Mesendoderm (in vitro differentiated cells): ENCODE data around the gene RUSF1. TPM values are rescaled to one million over a fixed set of nuclear protein-coding genes. Genes with fewer than 3 reads are reported as not detected.
"Not testable (repeated sequence)": the region's sequence is repeated elsewhere in the genome, so short reads cannot be mapped to it uniquely, and the experiment has no call there.

Source experiments
- DNase-seq: peaks from one replicate; pipeline ENCODE4 v3.0.0; 2013
- H2AK5ac ChIP-seq: 2 replicates; pipeline ENCODE4 v1.6.1; 2013; ENCODE audit warnings: low read length, inconsistent platforms
- H2BK120ac ChIP-seq: 2 replicates; pipeline ENCODE4 v1.6.1; 2013; ENCODE audit warnings: low read depth, mild to moderate bottlenecking, low read length, moderate library complexity, mixed read lengths
- H2BK15ac ChIP-seq: replicated peaks from 2 replicates; pipeline ENCODE4 v1.6.1; 2013; ENCODE audit warnings: low read depth, mild to moderate bottlenecking, moderate library complexity
- H2BK5ac ChIP-seq: 2 replicates; pipeline ENCODE4 v1.6.1; 2013; ENCODE audit warnings: low read length, inconsistent platforms
- H3K18ac ChIP-seq: 2 replicates; pipeline ENCODE4 v1.6.1; 2013; ENCODE audit warnings: mild to moderate bottlenecking, low read length, mixed read lengths
- H3K23ac ChIP-seq: one replicate; pipeline ENCODE4 v1.6.1; 2013; ENCODE audit warnings: low read length
- H3K27ac ChIP-seq: 2 replicates; pipeline ENCODE4 v1.5.1; 2013; ENCODE audit warnings: low read depth, mild to moderate bottlenecking, inconsistent platforms, low read length, moderate library complexity
- H3K27me3 ChIP-seq: 2 replicates; pipeline ENCODE4 v1.6.1; 2013; ENCODE audit warnings: low read length, control low read depth, mild to moderate bottlenecking, inconsistent platforms; ENCODE audit not compliant: insufficient read depth, poor library complexity
- H3K36me3 ChIP-seq: 2 replicates; pipeline ENCODE4 v1.6.1; 2013; ENCODE audit warnings: low read length, inconsistent platforms; ENCODE audit not compliant: control insufficient read depth, insufficient read depth
- H3K4ac ChIP-seq: one replicate; pipeline ENCODE4 v1.6.1; 2013; ENCODE audit warnings: low read depth, mild to moderate bottlenecking, low read length, moderate library complexity
- H3K4me1 ChIP-seq: 2 replicates; pipeline ENCODE4 v1.6.1; 2013; ENCODE audit warnings: low read depth, low read length, inconsistent platforms; ENCODE audit not compliant: control insufficient read depth
- H3K4me2 ChIP-seq: 2 replicates; pipeline ENCODE4 v1.6.1; 2013; ENCODE audit warnings: low read length
- H3K4me3 ChIP-seq: 2 replicates; pipeline ENCODE4 v1.5.1; 2013; ENCODE audit warnings: mild to moderate bottlenecking, low read length
- H3K56ac ChIP-seq: one replicate; pipeline ENCODE4 v1.6.1; 2013; ENCODE audit warnings: low read length
- H3K79me1 ChIP-seq: 2 replicates; pipeline ENCODE4 v1.6.1; 2013; ENCODE audit warnings: low read length, inconsistent platforms
- H3K79me2 ChIP-seq: 2 replicates; pipeline ENCODE4 v1.6.1; 2013; ENCODE audit warnings: mild to moderate bottlenecking, low read length; ENCODE audit not compliant: control insufficient read depth, insufficient read depth
- H3K9ac ChIP-seq: 2 replicates; pipeline ENCODE4 v1.6.1; 2013; ENCODE audit warnings: low read length, inconsistent platforms
- H4K5ac ChIP-seq: one replicate; pipeline ENCODE4 v1.6.1; 2013; ENCODE audit warnings: low read length
- H4K8ac ChIP-seq: one replicate; pipeline ENCODE4 v1.6.1; 2013; ENCODE audit warnings: low read depth, mild to moderate bottlenecking, control low read depth, low read length, moderate library complexity
- WGBS: extraction: QIAGEN DNeasy Blood & Tissue Kit; methylation state at CpG from one replicate; pipeline ENCODE4 v1.1.7; 2013; ENCODE audit warnings: low lambda C conversion rate, missing lambda C conversion rate; ENCODE audit not compliant: insufficient coverage; ENCODE audit errors: extremely low coverage; 5-methylcytosine and 5-hydroxymethylcytosine counted together
- polyA plus RNA-seq, 2 experiments: library from polyadenylated mRNA; stranded (reverse); fragments of 200-250 nt; gene quantifications; one replicate each; pipeline ENCODE4 v1.2.3, GENCODE V29; 2013

Gene RUSF1
- 12.4 TPM for polyA plus RNA-seq (2013, experiment 1 of 2)
- 12.2 TPM for polyA plus RNA-seq (2013, experiment 2 of 2)

GRCh38 chr16:31507929-31508705 is at the start of gene RUSF1:
TSS of gene RUSF1 (minus strand) at chr16:31508391. CDS start at chr16:31508373, 18 bp downstream.
- H2BK120ac ChIP-seq, result no peak within 1 kb of the TSS
- peak; percentile 96 for DNase-seq
- no peaks in the 10 kb centered on the region for H3K27me3 ChIP-seq
- WGBS, result no CpG with 5 or more reads among the region's 65 CpGs
- no peak within 1 kb of the TSS for H3K23ac ChIP-seq
- H3K79me1 ChIP-seq, result peaks cover 4% of the 10 kb centered on the region
- no peak within 1 kb of the TSS for H2BK15ac ChIP-seq
- H3K18ac ChIP-seq, result peak within 1 kb of the TSS; percentile 94
- no peak within 1 kb of the TSS for H2BK5ac ChIP-seq
- peak within 1 kb of the TSS; percentile 55 for H3K27ac ChIP-seq
- peak within 1 kb of the TSS; percentile 92 for H3K9ac ChIP-seq
- peak within 1 kb of the TSS; percentile 67 for H3K4me3 ChIP-seq
- no peaks in the 10 kb centered on the region for H3K79me2 ChIP-seq
- peak within 1 kb of the TSS; percentile 64 for H4K5ac ChIP-seq
- peaks cover 5% of the 10 kb centered on the region for H3K4me1 ChIP-seq
- H3K4ac ChIP-seq, result peak within 1 kb of the TSS; percentile 56
- H3K56ac ChIP-seq, result peak within 1 kb of the TSS; percentile 98
- no peaks in the 10 kb centered on the region for H3K36me3 ChIP-seq
- peak within 1 kb of the TSS; percentile 58 for H3K4me2 ChIP-seq
- no peak within 1 kb of the TSS for H4K8ac ChIP-seq
- no peak within 1 kb of the TSS for H2AK5ac ChIP-seq

DNA sequence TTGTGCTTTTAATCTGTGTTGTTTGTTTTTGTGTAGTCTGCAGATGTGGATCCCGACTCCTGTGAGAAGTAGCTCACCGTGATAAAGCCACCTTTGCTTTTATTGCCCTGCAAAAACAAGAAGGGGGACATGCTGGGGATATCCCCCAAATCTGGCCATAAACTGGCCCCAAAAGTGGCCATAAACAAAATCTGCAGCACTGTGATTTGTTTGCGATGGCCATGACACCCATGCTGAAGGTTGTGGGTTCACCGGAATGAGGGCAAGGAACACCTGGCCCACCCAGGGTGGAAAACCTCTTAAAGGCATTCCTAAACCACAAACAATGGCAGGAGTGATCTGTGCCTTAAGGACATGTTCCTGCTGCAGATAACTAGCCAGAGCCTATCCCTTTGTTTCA is 34.6 kb upstream of the RUSF1 start:
- no peak overlapping the region for H3K18ac ChIP-seq
- no peak overlapping the region for H3K56ac ChIP-seq
- no peak overlapping the region for H3K27ac ChIP-seq
- H4K5ac ChIP-seq, result no peak overlapping the region
- no peak overlapping the region for H2BK15ac ChIP-seq
- no peak for DNase-seq
- H3K23ac ChIP-seq, result no peak overlapping the region
- no peaks in the 10 kb centered on the region for H3K79me1 ChIP-seq
- H3K4ac ChIP-seq, result no peak overlapping the region
- no peak overlapping the region for H2BK120ac ChIP-seq
- no peaks in the 10 kb centered on the region for H3K36me3 ChIP-seq
- H3K4me2 ChIP-seq, result no peak overlapping the region
- H3K9ac ChIP-seq, result no peak overlapping the region
- H3K27me3 ChIP-seq, result no peaks in the 10 kb centered on the region
- no peak overlapping the region for H3K4me3 ChIP-seq
- WGBS, result no CpG with 5 or more reads among the region's 4 CpGs
- H3K4me1 ChIP-seq, result no peaks in the 10 kb centered on the region
- H3K79me2 ChIP-seq, result no peaks in the 10 kb centered on the region
- no peak overlapping the region for H4K8ac ChIP-seq
- H2AK5ac ChIP-seq, result no peak overlapping the region
- no peak overlapping the region for H2BK5ac ChIP-seq

DNA sequence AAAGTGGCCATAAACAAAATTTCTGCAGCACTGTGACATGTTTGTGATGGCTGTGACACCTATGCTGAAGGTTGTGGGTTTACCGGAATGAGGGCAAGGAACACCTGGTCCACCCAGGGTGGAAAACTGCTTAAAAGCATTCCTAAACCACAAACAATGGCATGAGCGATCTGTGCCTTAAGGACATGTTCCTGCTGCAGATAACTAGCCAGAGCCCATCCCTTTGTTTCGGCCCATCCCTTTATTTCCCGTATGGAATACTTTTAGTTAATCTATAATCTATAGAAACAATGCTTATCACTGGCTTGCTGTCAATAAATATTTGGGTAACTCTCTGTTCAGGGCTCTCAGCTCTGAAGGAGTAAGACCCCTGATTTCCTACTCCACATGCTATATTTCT is 31.6 kb upstream of the RUSF1 start:
- H3K4me1 ChIP-seq, H2BK15ac ChIP-seq, H3K4ac ChIP-seq, H4K8ac ChIP-seq, H2BK120ac ChIP-seq, H3K27ac ChIP-seq, H3K27me3 ChIP-seq, H3K79me2 ChIP-seq, H4K5ac ChIP-seq, H3K79me1 ChIP-seq, DNase-seq, H3K9ac ChIP-seq, H3K4me3 ChIP-seq, H3K18ac ChIP-seq, H3K36me3 ChIP-seq, H3K56ac ChIP-seq, H2AK5ac ChIP-seq, H3K4me2 ChIP-seq, H3K23ac ChIP-seq, H2BK5ac ChIP-seq: not testable (repeated sequence)
- WGBS, result no CpG with 5 or more reads among the region's 4 CpGs

GRCh38 chr16:31538243-31538598 is 30.0 kb upstream of the RUSF1 start:
- not testable (repeated sequence) for H3K79me2 ChIP-seq, H3K27ac ChIP-seq, DNase-seq, H3K4me1 ChIP-seq, H3K9ac ChIP-seq, H3K23ac ChIP-seq, H3K27me3 ChIP-seq, H3K4ac ChIP-seq, H3K18ac ChIP-seq, H2BK15ac ChIP-seq, H4K5ac ChIP-seq, H2AK5ac ChIP-seq, H4K8ac ChIP-seq, H3K4me3 ChIP-seq, H2BK120ac ChIP-seq, H2BK5ac ChIP-seq, H3K79me1 ChIP-seq, H3K36me3 ChIP-seq, H3K4me2 ChIP-seq, H3K56ac ChIP-seq
- no CpG with 5 or more reads among the region's 7 CpGs for WGBS

DNA sequence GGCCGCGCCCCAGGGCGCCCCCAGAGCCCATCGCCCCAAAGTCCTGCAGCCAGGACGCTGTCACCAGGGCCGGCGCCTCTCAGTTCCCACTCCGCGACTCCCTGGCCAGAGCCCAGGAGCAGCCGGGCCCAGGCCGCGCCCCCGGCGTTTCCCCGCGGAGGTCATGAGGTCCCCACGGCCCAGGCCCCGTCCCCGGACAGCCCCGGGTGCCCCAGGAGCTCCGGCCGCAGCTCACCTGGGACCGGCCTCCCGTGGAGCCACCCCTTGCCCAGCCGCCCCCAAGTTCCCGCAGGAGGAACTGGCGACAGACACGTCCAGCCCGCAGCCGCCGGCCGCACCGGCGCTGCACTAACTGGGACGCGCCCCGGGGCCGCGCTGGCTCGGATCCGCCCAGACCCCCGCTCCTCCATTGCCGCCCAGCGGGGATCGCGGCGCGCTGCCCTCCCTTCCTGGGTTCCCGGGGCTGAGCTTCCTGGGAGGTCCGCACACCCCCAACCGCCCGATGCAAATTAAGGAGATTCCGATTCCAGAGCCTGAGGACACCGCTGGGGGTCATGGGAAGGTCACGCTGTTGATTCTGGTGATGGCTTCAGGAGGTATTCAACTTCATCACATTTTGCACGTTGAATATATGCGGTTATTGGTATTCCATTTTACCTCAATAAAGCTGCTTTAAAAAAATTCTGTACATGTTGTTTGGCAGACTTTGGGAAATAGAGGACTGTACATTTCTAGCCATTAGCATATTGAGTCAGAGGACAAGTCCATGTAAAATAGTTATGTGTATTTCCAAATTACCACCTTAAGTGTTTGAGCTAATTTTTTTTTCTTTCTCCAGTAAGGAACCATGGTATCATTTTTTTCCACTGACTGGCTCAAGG is 29.4 kb upstream of the RUSF1 start:
- Histone ChIP-seq H3K4me3 (no peak overlapping the region), H3K18ac (no peak overlapping the region), H2BK120ac (no peak overlapping the region), H2BK15ac (no peak overlapping the region), H3K23ac (no peak overlapping the region), H3K27me3 (no peaks in the 10 kb centered on the region), H3K4me2 (no peak overlapping the region), H3K36me3 (no peaks in the 10 kb centered on the region), H3K4ac (no peak overlapping the region), H3K4me1 (no peaks in the 10 kb centered on the region), H3K79me1 (no peaks in the 10 kb centered on the region), H3K9ac (no peak overlapping the region), H3K27ac (no peak overlapping the region), H2AK5ac (no peak overlapping the region), H2BK5ac (no peak overlapping the region), H4K8ac (no peak overlapping the region), H3K79me2 (no peaks in the 10 kb centered on the region), H4K5ac (no peak overlapping the region), H3K56ac (no peak overlapping the region)
- peak; percentile 6 for DNase-seq
- no CpG with 5 or more reads among the region's 57 CpGs for WGBS
